GM19467 (cell line): ENCODE measurements around the gene MEST.
"Not testable (repeated sequence)": the region's sequence is repeated elsewhere in the genome, so short reads cannot be mapped to it uniquely, and the experiment has no call there.

Experiments
- ATAC-seq: cut with Tn5 transposase; IDR thresholded peaks from one replicate; pipeline ENCODE4 v1.9.1; 2021; ENCODE audit warnings: mild to moderate bottlenecking, moderate library complexity; ENCODE audit not compliant: unreplicated experiment

Gene MEST

GRCh38 chr7:130491841-130492522 is at the start of gene MEST:
Gene MEST (plus strand): TSS chr7:130492085. CDS start chr7:130492314, 229 bp downstream.
- no peak for ATAC-seq

DNA sequence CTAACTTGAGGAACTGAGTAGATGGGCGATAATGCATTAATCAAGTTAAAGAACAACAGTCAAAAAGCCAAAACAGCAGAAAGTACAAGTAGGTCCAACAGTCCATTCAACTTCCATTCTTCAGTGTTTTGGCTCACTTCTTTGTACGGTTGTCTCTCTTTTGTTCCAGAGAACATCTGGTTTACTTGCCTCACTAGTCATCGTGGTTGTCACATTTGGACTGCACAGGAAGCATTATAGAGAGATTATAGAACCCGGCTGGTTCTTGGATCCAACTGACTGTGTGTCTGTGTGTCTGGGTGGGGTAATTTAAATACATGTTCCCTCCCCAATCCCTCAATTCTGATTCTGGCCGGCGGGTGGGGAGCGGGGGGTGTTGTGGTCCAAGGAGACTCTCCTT is 49.3 kb upstream of the MEST start:
- ATAC-seq: no peak

DNA sequence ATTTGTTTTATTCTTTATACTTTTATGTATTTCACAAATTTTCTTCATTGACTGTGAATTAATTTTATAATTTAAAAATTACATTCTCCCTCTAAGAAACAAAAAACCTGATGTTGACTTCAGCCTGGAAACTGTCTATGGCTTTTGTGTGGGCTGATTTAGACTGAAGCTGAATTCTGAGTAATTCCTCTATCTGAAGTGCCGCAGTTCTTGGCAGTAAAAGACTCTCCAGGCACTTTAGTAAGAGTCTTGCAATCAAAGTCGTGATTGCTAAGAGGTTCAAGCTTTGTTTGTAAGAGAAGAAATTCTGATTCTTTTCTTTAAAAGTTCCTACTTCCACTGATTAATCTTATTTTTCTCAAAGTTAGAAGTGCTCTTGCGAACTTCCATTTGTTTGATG is 47.7 kb upstream of the MEST start:
- ATAC-seq: no peak

GRCh38 chr7:130444751-130445407 is 47.0 kb upstream of the MEST start:
- no peak for ATAC-seq

DNA sequence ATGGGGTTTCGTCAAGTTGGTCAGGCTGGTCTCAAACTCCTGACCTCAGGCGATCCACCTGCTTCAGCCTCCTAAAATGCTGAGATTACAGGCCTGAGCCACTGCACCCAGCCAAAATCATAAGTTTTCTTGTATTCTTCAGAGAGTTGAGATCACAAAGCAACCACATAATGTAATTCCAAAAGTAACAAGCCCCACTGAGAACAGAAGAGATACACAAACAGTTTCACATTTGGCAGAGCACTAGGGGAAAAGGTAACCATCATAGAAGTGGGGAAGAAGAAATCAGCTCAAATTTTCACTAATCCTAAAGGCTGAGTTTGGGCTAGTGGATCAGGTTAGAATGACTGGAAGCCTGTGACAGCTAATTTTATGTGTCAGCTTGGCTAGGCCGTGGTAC is 45.6 kb upstream of the MEST start:
- no peak for ATAC-seq

- ATAC-seq: not testable (repeated sequence)
Measured at GRCh38 chr7:130451344-130451743, 40.5 kb upstream of the MEST start.

GRCh38 chr7:130452951-130453350 is 38.9 kb upstream of the MEST start:
- no peak for ATAC-seq

DNA sequence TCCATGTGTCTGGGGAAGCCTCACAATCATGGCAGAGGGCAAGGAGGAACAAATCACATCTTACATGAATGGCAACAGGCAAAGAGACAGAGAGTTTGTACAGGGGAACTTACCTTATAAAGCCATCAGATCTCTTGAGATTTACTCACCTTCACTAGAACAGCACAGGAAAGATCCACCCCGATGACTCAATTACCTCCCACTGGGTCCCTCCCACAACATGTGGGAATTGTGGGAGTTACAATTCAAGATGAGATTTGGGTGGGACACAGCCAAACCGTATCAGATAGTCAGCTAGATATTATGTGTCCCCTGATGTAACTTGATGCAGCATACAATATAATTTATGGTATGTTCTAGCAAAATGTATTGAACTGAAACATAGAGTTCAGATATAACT is 36.9 kb upstream of the MEST start:
- no peak for ATAC-seq

GRCh38 chr7:130458257-130458656 is 33.6 kb upstream of the MEST start:
- ATAC-seq: no peak

DNA sequence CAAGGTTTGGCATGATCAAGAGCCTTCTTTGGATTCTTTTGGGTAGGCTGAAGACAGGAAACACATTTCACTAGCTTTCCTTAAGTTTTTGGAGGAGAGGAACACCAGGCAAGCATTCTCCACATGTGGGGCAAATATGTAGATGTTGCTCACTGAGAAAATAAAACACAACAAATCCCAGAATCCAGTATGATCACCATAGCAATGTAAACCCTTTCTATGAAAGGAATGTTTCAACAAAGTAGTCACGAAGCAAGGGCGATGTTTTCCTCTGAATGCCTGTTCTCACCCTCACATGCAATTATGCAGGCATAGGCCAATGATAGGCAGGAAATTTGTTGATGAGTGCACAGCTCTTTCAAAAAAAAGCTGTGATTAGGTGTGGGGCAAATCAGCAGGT is 30.6 kb upstream of the MEST start:
- ATAC-seq: no peak

- ATAC-seq: no peak
Measured at GRCh38 chr7:130463553-130464434, 28.1 kb upstream of the MEST start.

- no peak for ATAC-seq
Measured at GRCh38 chr7:130468612-130469011, 23.3 kb upstream of the MEST start.

DNA sequence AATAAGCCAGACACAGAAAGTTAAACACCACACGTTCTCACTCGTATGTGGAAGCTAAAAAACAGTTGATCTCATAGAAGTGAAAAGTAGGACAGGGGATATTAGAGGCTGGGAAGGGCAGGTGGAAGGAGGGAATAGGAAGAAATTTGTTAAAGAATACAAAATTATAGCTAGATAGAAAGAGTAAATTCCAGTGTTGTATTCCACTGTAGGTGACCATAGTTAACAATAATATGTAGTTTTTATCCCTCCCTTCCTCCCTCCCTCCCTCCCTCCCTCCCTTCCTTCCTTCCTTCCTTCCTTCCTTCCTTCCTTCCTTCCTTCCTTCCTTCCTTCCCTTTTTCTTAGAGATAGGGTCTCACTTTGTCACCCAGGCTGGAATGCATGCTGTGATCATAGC is 19.9 kb upstream of the MEST start:
- no peak for ATAC-seq

DNA sequence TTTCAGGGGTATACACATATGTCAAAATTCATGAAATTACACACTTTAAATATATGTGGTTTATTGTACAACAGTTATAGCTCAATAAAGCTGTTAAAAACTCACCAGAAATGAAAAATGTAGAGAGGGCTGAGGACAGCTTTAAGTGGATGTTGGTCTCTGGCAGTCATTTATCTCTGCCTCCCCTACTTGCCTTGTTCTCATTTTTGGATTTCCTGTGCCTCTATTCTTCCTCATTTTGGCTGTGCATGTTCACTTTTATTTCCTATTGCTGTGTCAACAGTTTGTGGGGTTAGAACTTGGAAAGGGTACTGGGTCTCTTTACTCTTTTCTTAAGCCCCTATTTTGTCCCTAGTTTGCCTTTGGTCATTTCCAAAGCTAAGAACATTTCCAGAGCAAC is 18.6 kb upstream of the MEST start:
- no peak for ATAC-seq

DNA sequence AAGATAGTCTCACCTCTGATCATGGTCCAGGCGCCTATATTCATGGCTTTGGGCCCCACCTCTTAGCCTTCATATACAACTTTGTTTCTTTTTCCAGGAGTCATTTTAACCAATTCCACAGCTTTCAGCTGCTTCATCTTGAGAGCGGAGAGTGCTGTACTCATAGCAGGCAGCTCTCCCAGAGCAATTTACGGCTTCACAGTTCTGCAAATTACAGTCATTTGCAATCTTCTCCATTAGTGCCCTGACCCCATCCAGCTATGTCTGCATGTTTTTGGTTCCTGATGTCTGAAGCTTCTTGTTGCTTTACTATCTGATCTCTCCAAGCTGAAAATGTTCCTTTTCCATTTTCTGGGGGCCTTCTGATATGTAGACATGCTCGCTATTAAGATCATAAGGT is 18.0 kb upstream of the MEST start:
- no peak for ATAC-seq

GRCh38 chr7:130475776-130476175 is 16.1 kb upstream of the MEST start:
- no peak for ATAC-seq

DNA sequence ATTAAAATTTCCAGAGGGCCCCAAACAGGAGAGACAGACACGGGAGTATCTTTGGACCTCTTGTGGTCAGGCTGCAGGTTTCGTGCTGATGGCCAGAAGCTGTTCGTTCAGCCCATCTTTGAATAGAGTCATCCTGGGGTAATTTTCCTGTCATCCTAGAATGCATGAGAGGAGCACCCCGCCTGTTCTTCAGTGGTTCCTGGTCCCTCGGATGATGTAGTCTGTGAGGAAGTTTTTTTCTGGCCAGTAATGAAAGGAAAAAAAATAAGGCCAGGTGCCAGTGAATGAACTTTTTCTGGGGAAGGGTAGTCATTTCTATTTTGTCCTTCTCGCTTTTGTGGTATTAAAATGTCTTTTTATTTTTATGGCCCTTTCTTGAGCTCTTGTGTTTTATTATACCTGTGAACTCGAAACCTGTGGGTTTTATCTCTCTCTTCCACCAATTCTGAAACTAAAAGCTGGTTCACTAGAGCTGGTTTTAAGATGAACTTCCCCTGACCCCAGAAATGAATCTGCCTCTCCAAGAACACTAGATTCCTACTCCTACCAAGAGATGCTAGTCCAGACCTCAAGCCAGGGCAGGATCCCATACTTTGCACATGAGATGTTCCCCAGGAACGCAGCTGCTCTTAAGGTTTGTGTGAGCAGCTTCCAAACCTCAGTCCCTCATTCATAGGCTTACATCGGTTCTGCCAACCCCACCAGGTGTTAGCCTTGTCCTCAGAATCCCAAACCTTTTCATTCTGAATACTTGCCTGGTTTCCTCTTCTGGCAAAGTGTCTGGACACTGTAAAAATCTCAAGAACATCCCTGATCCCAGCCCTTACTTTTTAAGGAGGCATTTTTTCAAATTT is 15.4 kb upstream of the MEST start:
- ATAC-seq: peak; percentile 88

GRCh38 chr7:130478991-130479390 is 12.9 kb upstream of the MEST start:
- ATAC-seq: no peak

- ATAC-seq: no peak
Measured at GRCh38 chr7:130479716-130480400, 12.0 kb upstream of the MEST start.

- ATAC-seq: no peak
Measured at GRCh38 chr7:130481898-130482297, 10.0 kb upstream of the MEST start.
